NCI-H1694 (cell line): Measurements from ENCODE around the gene PAK1IP1.
"Not testable (repeated sequence)": the region's sequence is repeated elsewhere in the genome, so short reads cannot be mapped to it uniquely, and the experiment has no call there.

ENCODE experiments used
- DNase-seq: peaks from one replicate; lab custom pipeline; 2025; lab: John Stamatoyannopoulos, UW

PAK1IP1 gene

DNA sequence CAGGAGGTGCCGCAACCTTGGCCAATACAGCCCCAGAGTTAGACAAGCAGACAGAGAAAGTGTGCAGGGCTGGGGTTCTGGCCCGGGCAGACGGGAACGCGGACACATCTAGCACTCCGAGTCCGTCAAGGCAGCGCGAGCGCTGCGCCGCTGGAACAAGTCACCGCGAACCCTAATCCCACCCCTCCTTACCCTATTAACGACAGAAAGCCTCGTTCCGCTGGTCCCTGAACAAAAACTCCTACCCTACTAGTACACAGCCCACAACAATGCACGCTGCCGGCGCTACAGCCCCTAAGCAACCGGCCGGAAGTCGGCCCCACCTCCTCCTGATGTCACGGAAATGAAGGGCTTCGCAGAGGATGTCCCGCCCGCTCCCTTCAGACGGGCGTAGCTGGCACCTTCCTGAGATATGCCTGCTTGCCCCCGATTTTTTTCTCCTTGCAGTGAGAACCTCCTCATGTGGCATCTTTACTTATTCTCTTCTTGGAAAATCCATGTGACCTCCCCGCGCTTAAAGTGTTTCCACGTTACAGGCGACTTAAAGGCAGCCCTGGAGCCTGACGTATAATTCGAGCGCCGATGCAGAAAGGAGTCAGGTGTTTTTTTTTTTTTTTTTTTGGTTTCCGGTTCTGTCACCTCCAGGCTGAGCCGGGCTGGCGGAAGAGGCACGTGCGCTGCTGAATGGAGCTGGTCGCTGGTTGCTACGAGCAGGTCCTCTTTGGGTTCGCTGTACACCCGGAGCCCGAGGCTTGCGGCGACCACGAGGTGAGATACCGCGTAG is at the start of gene PAK1IP1, which contains the start of gene C6orf52:
Gene PAK1IP1, plus strand, starts transcription at position 671 of the 784 bp plus-strand sequence. Its CDS starts 14 bp downstream, at position 685.
Gene C6orf52, minus strand, starts transcription at position 315 of the 784 bp plus-strand sequence. CDS start 7,066 bp downstream, outside the sequence.
- DNase-seq, result peak; percentile 94

- no peak for DNase-seq
These were observed 39.2 kb upstream of the PAK1IP1 start for GRCh38 chr6:10655508-10656055.

DNA sequence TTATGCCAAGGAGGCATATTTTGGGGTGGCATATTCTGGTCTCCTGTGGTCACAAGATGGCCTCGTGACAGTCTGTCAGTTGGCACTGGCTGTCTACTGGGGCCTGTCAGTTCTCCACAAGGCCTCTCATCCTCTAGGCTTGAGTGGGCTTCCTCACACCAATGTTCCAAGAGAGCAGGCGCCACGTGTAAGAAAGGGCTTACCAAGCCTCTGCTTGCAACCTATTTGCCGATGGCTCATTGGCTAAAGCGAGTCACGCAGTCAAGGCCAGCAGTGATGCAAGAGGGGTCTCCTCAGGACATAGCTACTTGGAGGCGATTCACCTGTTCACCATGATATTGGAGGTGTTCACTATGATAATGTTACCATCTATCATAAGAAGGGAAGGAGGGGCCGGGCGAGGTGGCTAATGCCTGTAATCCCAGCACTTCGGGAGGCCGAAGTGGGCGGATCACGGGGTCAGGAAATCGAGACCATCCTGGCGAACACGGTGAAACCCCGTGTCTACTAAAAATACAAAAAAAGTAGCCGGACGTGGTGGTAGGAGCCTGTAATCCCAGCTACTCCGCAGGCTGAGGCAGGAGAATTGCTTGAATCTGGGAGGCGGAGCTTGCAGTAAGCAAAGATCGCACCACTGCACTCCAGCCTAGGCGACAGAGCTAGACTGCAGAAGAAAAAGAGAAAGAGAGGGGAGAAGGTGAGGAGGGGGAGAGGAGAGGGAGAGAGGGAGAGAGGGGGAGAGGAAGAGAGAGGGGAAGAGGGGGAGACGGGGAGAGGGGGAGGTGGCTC is 35.7 kb upstream of the PAK1IP1 start:
- no peak for DNase-seq

- DNase-seq, result no peak
These were observed 34.9 kb upstream of the PAK1IP1 start for GRCh38 chr6:10659699-10660348.

DNA sequence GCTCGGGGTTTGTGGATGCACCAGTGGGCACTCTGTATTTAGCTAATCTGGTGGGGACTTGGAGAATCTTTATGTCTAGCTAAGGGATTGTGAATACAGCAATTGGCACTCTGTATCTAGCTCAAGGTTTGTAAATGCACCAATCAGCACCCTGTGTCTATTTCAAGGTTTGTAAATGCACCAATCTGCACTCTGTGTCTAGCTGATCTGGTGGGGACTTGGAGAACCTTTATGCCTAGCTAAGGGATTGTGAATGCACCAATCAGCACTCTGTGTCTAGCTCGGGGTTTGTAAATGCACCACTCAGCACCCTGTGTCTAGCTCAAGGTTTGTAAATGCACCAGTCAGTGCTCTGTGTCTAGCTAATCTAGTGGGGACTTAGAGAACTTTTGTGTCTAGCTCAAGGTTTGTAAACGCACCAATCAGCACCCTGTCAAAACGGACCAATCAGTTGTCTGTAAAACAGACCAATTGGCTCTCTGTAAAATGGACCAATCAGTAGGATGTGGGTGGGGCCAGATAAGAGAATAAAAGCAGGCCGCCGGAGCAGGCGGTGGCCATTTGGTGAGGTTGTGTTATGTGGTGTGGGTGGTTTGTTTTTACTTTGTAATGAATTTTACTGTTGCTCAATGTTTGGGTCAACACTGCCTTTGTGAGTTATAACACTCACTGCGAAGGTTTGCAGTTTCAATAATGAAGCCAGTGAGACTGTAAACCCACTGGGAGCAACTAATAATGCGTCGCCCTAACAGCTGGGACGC is 34.2 kb upstream of the PAK1IP1 start:
- not testable (repeated sequence) for DNase-seq

DNA sequence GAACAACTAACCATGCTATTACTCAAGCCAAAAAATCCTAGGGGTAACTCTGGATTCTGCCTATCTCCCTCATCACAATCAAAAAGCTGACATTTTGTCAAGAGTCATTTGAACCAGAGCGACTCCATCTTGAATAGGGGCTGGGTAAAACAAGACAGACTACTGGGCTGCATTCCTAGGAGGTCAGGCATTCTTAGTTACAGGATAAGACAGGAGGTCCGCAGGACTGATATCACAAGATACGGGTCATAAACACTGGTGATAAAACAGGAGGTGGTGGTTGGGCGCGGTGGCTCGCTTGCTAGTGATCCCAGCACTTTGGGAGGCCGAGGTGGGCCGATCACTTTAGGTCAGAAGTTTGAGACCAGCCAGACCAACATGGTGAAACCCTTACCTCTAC is 32.6 kb upstream of the PAK1IP1 start:
- no peak for DNase-seq

GRCh38 chr6:10662742-10663141 is 32.0 kb upstream of the PAK1IP1 start:
- DNase-seq, result no peak

- DNase-seq, result not testable (repeated sequence)
These were observed 29.2 kb upstream of the PAK1IP1 start for GRCh38 chr6:10665595-10665994.

DNA sequence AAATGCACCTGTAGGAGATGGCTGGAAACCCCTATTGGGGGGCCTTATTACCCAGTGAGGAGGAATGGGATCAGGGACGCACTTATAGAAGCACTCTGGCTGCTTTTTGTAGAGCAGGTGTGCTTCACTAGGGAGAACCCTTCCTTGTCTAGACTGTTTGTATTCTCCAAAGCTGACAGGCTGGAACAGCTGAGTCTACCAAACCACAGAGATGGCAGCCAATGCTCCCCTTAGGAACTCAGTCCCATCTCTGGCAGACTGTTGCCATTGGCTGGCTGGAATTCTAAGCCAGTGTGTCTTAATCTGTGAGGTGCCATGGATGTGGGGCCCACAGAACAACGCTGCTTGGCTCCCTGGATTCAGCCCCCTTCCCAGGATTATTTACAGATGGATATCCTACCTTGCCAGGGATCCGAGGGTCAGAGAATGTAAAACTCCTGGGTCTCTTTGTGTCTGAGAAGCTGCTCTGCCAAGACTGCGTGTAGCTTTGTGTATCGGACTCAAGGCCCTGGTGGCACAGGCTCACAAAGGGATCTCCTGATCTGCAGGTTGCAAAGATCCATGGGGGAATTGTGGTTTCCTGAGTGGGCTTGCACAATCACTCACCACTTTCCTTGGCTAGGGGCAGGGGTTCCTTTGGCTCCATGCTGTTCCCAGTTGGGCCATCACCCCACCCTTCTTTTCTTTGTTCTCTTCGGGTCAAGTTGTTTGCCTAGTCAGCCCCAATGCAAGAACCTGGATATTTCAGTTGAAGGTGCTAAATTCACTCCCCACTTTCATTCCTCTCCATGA is 26.4 kb upstream of the PAK1IP1 start:
- no peak for DNase-seq

DNA sequence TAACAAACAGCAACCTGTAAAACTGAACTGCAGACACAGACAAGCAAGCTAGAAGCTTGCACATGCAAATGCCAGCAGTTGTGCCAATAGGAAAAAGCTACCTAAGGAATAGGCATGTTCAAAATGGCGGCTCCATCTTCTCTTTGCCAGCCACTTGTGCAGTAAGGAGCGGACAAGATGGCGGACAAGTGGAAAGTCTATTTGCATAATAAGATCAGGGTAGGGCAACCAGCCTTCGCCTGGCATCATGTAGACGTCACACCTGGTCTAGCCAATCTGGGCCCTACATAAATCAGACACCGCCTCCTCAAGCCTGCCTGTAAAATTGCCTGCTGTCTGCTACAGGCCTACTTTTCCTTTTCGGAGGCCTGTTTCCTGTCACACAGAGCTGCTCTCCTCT is 18.4 kb upstream of the PAK1IP1 start:
- DNase-seq, result no peak

GRCh38 chr6:10678456-10678855 is 16.3 kb upstream of the PAK1IP1 start:
- DNase-seq, result no peak

DNA sequence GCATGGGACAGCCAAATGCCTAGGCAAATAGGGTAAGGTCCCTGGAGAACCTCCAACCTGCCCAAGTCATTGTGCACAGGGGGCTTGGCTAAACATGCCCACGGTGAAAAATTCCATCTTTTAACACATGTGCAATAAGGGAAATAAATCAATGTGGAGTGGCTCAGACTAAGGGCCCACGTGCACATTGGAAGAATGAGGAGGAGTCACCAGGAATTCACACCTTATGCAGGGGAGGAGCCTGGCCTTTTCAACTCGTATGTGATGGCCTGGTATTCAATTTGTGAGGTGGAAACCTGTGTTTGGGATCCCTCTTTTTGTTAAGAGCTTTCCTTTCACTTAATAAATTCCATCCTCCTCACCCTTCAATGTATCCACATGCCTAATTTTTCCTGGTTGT is 13.0 kb upstream of the PAK1IP1 start:
- no peak for DNase-seq

DNA sequence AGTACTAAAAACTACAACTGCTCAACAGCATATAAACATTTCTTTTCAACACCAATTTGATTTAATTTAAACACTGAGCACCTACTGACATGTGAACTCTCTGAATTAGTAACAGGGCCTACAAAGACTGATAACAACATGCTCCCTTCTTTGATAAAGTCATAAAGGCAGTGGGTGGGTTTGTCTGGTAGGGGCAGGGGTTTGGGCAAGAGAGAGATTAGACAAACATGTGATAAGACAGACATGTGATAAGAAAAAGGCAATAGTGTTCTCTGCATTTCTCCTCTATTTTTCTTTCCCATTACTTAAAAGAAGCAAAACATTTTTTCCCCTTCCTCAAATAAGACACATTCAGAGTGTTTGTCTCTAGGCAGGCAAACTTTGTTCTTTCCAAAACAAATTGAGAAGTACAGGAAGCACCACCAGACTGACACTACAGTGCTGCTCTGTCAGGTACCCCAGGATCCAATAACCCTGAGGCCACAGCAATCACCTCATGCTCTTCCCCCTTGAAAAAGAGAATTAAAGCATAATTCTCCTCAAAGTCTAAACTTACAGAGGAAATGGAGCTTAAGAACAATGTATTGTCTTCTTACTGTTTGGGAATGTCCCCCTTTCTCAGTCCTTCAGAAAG is 12.3 kb upstream of the PAK1IP1 start:
- no peak for DNase-seq

GRCh38 chr6:10684618-10685017 is 10.2 kb upstream of the PAK1IP1 start:
- DNase-seq, result no peak

- DNase-seq, result no peak
These were observed 9.5 kb upstream of the PAK1IP1 start for GRCh38 chr6:10685092-10685915.

GRCh38 chr6:10686901-10687300 is 7.9 kb upstream of the PAK1IP1 start:
- no peak for DNase-seq

DNA sequence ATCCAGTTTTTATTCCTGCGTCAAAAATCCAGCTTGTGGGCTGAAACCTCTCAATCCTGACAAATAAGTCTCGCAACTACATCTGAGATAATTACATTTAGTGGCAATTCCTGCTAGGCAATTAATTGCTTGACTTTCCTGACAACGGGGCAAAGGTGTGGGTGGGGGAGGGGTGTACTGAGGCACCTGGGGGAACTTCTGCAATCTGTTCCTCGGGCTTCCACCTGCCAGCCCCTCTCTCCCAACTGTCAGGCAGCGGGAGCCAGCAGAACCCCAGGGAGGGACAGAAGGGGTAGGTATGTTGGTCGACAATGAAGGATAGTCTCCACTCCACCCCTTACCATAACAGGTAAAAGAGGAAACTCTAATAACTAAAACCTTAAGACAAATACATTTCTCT is 7.2 kb upstream of the PAK1IP1 start:
- no peak for DNase-seq

- no peak for DNase-seq
These were observed 3.9 kb upstream of the PAK1IP1 start for GRCh38 chr6:10690651-10691445.
